H9 (cell line): ENCODE results near the gene FMO5. TPM values are rescaled to one million over a fixed set of nuclear protein-coding genes. Genes with fewer than 3 reads are reported as not detected.

Source experiments
- DNase-seq: peaks from one replicate; pipeline ENCODE4 v3.0.0-alpha.2; 2017
- H2AFZ ChIP-seq: one replicate; pipeline ENCODE4 v1.6.1; 2013; ENCODE audit warnings: mild to moderate bottlenecking, low read length, control low read depth, moderate library complexity
- H2AK5ac ChIP-seq: 2 replicates; pipeline ENCODE4 v1.6.1; 2013; ENCODE audit warnings: low read length, control low read depth, mixed read lengths; ENCODE audit not compliant: insufficient read length
- H2BK120ac ChIP-seq: one replicate; pipeline ENCODE4 v1.6.1; 2013; ENCODE audit warnings: low read depth, mild to moderate bottlenecking, low read length, control low read depth, inconsistent platforms; ENCODE audit not compliant: poor library complexity, severe bottlenecking
- H2BK12ac ChIP-seq: 2 replicates; pipeline ENCODE4 v1.6.1; 2013; ENCODE audit warnings: low read length, control low read depth, mixed read lengths, low read depth; ENCODE audit not compliant: insufficient read length
- H2BK15ac ChIP-seq: 2 replicates; pipeline ENCODE4 v1.6.1; 2013; ENCODE audit warnings: low read depth, low read length, control low read depth
- H2BK20ac ChIP-seq: one replicate; pipeline ENCODE4 v1.6.1; 2013; ENCODE audit warnings: low read depth, mild to moderate bottlenecking, low read length, control low read depth, inconsistent platforms; ENCODE audit not compliant: poor library complexity, severe bottlenecking
- H2BK5ac ChIP-seq: 2 replicates; pipeline ENCODE4 v1.6.1; 2013; ENCODE audit warnings: low read length, control low read depth, mixed read lengths; ENCODE audit not compliant: insufficient read length
- H3K14ac ChIP-seq: 2 replicates; pipeline ENCODE4 v1.6.1; 2013; ENCODE audit warnings: low read length, control low read depth; ENCODE audit not compliant: insufficient read depth
- H3K18ac ChIP-seq: 2 replicates; pipeline ENCODE4 v1.6.1; 2013; ENCODE audit warnings: low read depth, mild to moderate bottlenecking, mixed read lengths, low read length, control low read depth; ENCODE audit not compliant: insufficient read length
- H3K23ac ChIP-seq: 2 replicates; pipeline ENCODE4 v1.6.1; 2013; ENCODE audit warnings: low read length, control low read depth, mixed read lengths, low read depth; ENCODE audit not compliant: insufficient read length
- H3K23me2 ChIP-seq: 2 replicates; pipeline ENCODE4 v1.6.1; 2013; ENCODE audit warnings: low read depth, mild to moderate bottlenecking, mixed read lengths, low read length, control low read depth; ENCODE audit not compliant: insufficient read length, poor library complexity, severe bottlenecking
- H3K27ac ChIP-seq: 2 replicates; pipeline ENCODE4 v1.5.1; 2013; ENCODE audit warnings: low read length, control low read depth, mixed read lengths, low read depth; ENCODE audit not compliant: insufficient read length
- H3K27me3 ChIP-seq: 2 replicates; pipeline ENCODE4 v1.6.1; 2013; ENCODE audit warnings: low read length, control low read depth, inconsistent platforms; ENCODE audit not compliant: insufficient read depth
- H3K4ac ChIP-seq: 2 replicates; pipeline ENCODE4 v1.6.1; 2013; ENCODE audit warnings: low read depth, mild to moderate bottlenecking, control low read depth, inconsistent platforms, low read length, moderate library complexity
- H3K4me1 ChIP-seq: 2 replicates; pipeline ENCODE4 v1.6.1; 2013; ENCODE audit warnings: low read length, control low read depth, inconsistent platforms; ENCODE audit not compliant: insufficient read depth
- H3K4me2 ChIP-seq: 2 replicates; pipeline ENCODE4 v1.6.1; 2013; ENCODE audit warnings: low read length, control low read depth, mixed read lengths; ENCODE audit not compliant: insufficient read length, insufficient read depth
- H3K56ac ChIP-seq: 2 replicates; pipeline ENCODE4 v1.6.1; 2013; ENCODE audit warnings: low read depth, mild to moderate bottlenecking, mixed read lengths, low read length, control low read depth; ENCODE audit not compliant: insufficient read length
- H3K79me1 ChIP-seq: 2 replicates; pipeline ENCODE4 v1.6.1; 2013; ENCODE audit warnings: low read depth, mild to moderate bottlenecking, moderate library complexity, low read length, control low read depth, inconsistent platforms; ENCODE audit not compliant: insufficient read depth, poor library complexity, severe bottlenecking
- H3K79me2 ChIP-seq: 2 replicates; pipeline ENCODE4 v1.6.1; 2013; ENCODE audit warnings: low read length, control low read depth, inconsistent platforms; ENCODE audit not compliant: insufficient read depth
- H3K9ac ChIP-seq: 2 replicates; pipeline ENCODE4 v1.6.1; 2013; ENCODE audit warnings: low read length, control low read depth, mixed read lengths; ENCODE audit not compliant: insufficient read length; ENCODE audit errors: extremely low read depth
- H3K9me3 ChIP-seq: one replicate; pipeline ENCODE4 v1.6.1; 2013; ENCODE audit warnings: low read depth, low read length, inconsistent platforms; ENCODE audit not compliant: control insufficient read depth
- H3T11ph ChIP-seq: one replicate; pipeline ENCODE4 v1.6.1; 2013; ENCODE audit warnings: mild to moderate bottlenecking, low read length, control low read depth, inconsistent platforms
- H4K20me1 ChIP-seq: one replicate; pipeline ENCODE4 v1.6.1; 2013; ENCODE audit not compliant: control insufficient read depth, insufficient read length, insufficient read depth
- H4K5ac ChIP-seq: 2 replicates; pipeline ENCODE4 v1.6.1; 2013; ENCODE audit warnings: low read depth, mild to moderate bottlenecking, mixed read lengths, low read length, control low read depth; ENCODE audit not compliant: insufficient read length
- H4K8ac ChIP-seq: replicated peaks from 2 replicates; pipeline ENCODE4 v1.6.1; 2013; ENCODE audit warnings: low read length, control low read depth, mixed read lengths, low read depth; ENCODE audit not compliant: insufficient read length
- H4K91ac ChIP-seq: 2 replicates; pipeline ENCODE4 v1.6.1; 2013; ENCODE audit warnings: low read depth, mild to moderate bottlenecking, moderate library complexity, mixed read lengths, low read length, control low read depth; ENCODE audit not compliant: insufficient read length
- H3K27ac Mint-ChIP-seq, 3 experiments: 2 replicates in 2 of 3; 3 replicates in 1 of 3; pipeline ENCODE4 v1.8.0; 2020 to 2021; ENCODE audit warnings: mixed read lengths in 3 of 3, mild to moderate bottlenecking in 1 of 3, moderate library complexity in 1 of 3
- H3K27me3 Mint-ChIP-seq: 2 replicates; pipeline ENCODE4 v1.8.0; 2021; ENCODE audit warnings: low read depth, mild to moderate bottlenecking, moderate library complexity, mixed read lengths
- H3K36me3 Mint-ChIP-seq, 3 experiments: 2 replicates in 2 of 3; 3 replicates in 1 of 3; pipeline ENCODE4 v1.8.0; 2020 to 2021; ENCODE audit warnings: low read depth in 3 of 3, mixed read lengths in 3 of 3; ENCODE audit not compliant: insufficient read depth in 1 of 3
- H3K4me1 Mint-ChIP-seq, 2 experiments: 2 replicates each; pipeline ENCODE4 v1.8.0; 2020; ENCODE audit warnings: mixed read lengths in 2 of 2
- H3K4me3 Mint-ChIP-seq, 2 experiments: 2 replicates in 1 of 2; 3 replicates in 1 of 2; pipeline ENCODE4 v1.8.0; 2020 to 2021; ENCODE audit warnings: mild to moderate bottlenecking in 2 of 2, mixed read lengths in 2 of 2, moderate library complexity in 1 of 2
- H3K9me3 Mint-ChIP-seq, 2 experiments: 2 replicates in 1 of 2; 3 replicates in 1 of 2; pipeline ENCODE4 v1.8.0; 2020; ENCODE audit warnings: mild to moderate bottlenecking in 2 of 2, mixed read lengths in 2 of 2, moderate library complexity in 1 of 2
- CTCF ChIP-seq: fragments of 200-600 bp; sonication (generic); conservative IDR thresholded peaks from 3 replicates; pipeline ENCODE4 v1.8.0; 2021; ENCODE audit warnings: antibody characterized with exemption, mild to moderate bottlenecking
- WGBS: extraction: QIAGEN DNeasy Blood & Tissue Kit; methylation state at CpG from one replicate; pipeline ENCODE4 v1.1.7; 2013; ENCODE audit warnings: missing lambda C conversion rate, low lambda C conversion rate, mixed read lengths; ENCODE audit not compliant: insufficient read length; ENCODE audit errors: extremely low coverage; 5-methylcytosine and 5-hydroxymethylcytosine counted together
- total RNA-seq: library from RNA; stranded (reverse); gene quantifications from 2 replicates; pipeline ENCODE4 v1.2.1, GENCODE V29; 2021

The FMO5 gene
- total RNA-seq, 1 experiment from 2014 or later, result 0.61 TPM

GRCh38 chr1:147267711-147268110 lies 42.6 kb upstream of the FMO5 start:
- no peak overlapping the region for H2AFZ ChIP-seq
- H2BK15ac ChIP-seq, result no peak overlapping the region
- Mint-ChIP-seq H3K4me1 (no peaks in the 10 kb centered on the region), H3K36me3 (peaks cover 14 to 82% (median 57%) of the 10 kb centered on the region in 3 experiments; a peak in 6 of 7 replicates), H3K4me3 (no peak overlapping the region), H3K27me3 (no peaks in the 10 kb centered on the region; the same call in 1 of the 2 replicates), H3K9me3 (no peaks in the 10 kb centered on the region), H3K27ac (no peak overlapping the region; a peak in 1 of 7 replicates)
- H2AK5ac ChIP-seq, result no peak overlapping the region
- TF ChIP-seq CTCF, result no peak
- no peaks in the 10 kb centered on the region for H3K9me3 ChIP-seq
- H4K5ac ChIP-seq, result no peak overlapping the region
- H3K56ac ChIP-seq, result no peak overlapping the region
- no peak overlapping the region for H3K4me2 ChIP-seq
- DNase-seq, result no peak
- H3K79me2 ChIP-seq, result no peaks in the 10 kb centered on the region
- H2BK5ac ChIP-seq, result no peak overlapping the region
- no peak overlapping the region for H2BK20ac ChIP-seq
- H3K27me3 ChIP-seq, result no peaks in the 10 kb centered on the region
- no peak overlapping the region for H3K27ac ChIP-seq
- H3K23ac ChIP-seq, result no peak overlapping the region
- H2BK12ac ChIP-seq, result no peak overlapping the region
- no peaks in the 10 kb centered on the region for H3K79me1 ChIP-seq
- no peak overlapping the region for H3K9ac ChIP-seq
- H3K18ac ChIP-seq, result no peak overlapping the region
- no peaks in the 10 kb centered on the region for H3K23me2 ChIP-seq
- H4K20me1 ChIP-seq, result no peaks in the 10 kb centered on the region
- H4K91ac ChIP-seq, result no peak overlapping the region
- no peak overlapping the region for H3K14ac ChIP-seq
- WGBS, result no CpG with 5 or more reads among the region's 4 CpGs
- no peak overlapping the region for H4K8ac ChIP-seq
- no peak overlapping the region for H3K4ac ChIP-seq
- no peak overlapping the region for H3T11ph ChIP-seq
- no peaks in the 10 kb centered on the region for H3K4me1 ChIP-seq
- H2BK120ac ChIP-seq, result no peak overlapping the region
